AG04449 (cell line): Measurements from ENCODE around the gene APBB1.

Experiments
- CTCF ChIA-PET: fragments of 350-600 bp; formaldehyde crosslinking; extraction: SDS; loops from one replicate; lab custom pipeline; 2021; ENCODE audit warnings: antibody characterized with exemption; lab: Yijun Ruan, JAX
- POLR2A ChIA-PET: fragments of 400-600, 350-600 bp; formaldehyde crosslinking; extraction: SDS; loops from one replicate; lab custom pipeline; 2020; ENCODE audit warnings: antibody characterized with exemption, inconsistent platforms; lab: Yijun Ruan, JAX
- DNase-seq: peaks from one replicate; pipeline ENCODE4 v3.0.0-alpha.2; 2010; ENCODE audit warnings: low read depth, low spot score
- H3K4me3 ChIP-seq: 2 replicates; pipeline ENCODE4 v1.5.1; 2011; ENCODE audit warnings: low read depth, mild to moderate bottlenecking, control low read depth, low read length
- CTCF ChIP-seq: IDR thresholded peaks from one replicate; pipeline ENCODE4 v1.5.1; 2011; ENCODE audit warnings: mild to moderate bottlenecking, moderate library complexity, low read length, control low read depth, inconsistent platforms; ENCODE audit not compliant: insufficient read depth; ENCODE audit errors: missing control alignments

The APBB1 gene

GRCh38 chr11:6440906-6441358 lies 22.0 kb upstream of the APBB1 start, which contains the start of gene HPX:
Gene HPX (minus strand): TSS chr11:6440987. CDS start chr11:6440963, 24 bp downstream.
- no peak within 1 kb of the TSS for H3K4me3 ChIP-seq
- POLR2A ChIA-PET: no interaction called here
- CTCF ChIA-PET: interaction anchor here (0.7 to 19.9 kb wide), 16 partner anchors 9 to 265 kb away, joined by 3 to 701 read pairs (median 3); partner anchors contain the start of genes APBB1 and SMPD1
- DNase-seq: no peak
- no peak for TF ChIP-seq CTCF

- ChIA-PET POLR2A (no interaction called here), CTCF (interaction anchor here (0.6 to 19.9 kb wide), 20 partner anchors 10 to 267 kb away, joined by 3 to 701 read pairs (median 6); partner anchors contain the start of genes APBB1, MRPL17, SMPD1 and TIMM10B)
- no peak overlapping the region for H3K4me3 ChIP-seq
- peak; percentile 80 for TF ChIP-seq CTCF
- no peak for DNase-seq
Observed at GRCh38 chr11:6438979-6439571, 20.2 kb upstream of the APBB1 start.

- H3K4me3 ChIP-seq: no peak overlapping the region
- DNase-seq: no peak
- no peak for TF ChIP-seq CTCF
- ChIA-PET POLR2A (no interaction called here), CTCF (interaction anchor here (0.7 to 19.9 kb wide), 11 partner anchors 9 to 67 kb away, joined by 3 to 701 read pairs (median 9); partner anchors contain the start of genes APBB1, SMPD1 and TIMM10B)
Observed at GRCh38 chr11:6437993-6438392, 19.1 kb upstream of the APBB1 start.

- no peak for DNase-seq
- H3K4me3 ChIP-seq: no peak overlapping the region
- TF ChIP-seq CTCF: no peak
- CTCF ChIA-PET: interaction anchor here (0.7 to 19.9 kb wide), 6 partner anchors 14 to 58 kb away, joined by 3 to 701 read pairs (median 80); partner anchors contain the start of genes APBB1, SMPD1 and TIMM10B
- POLR2A ChIA-PET: no interaction called here
Observed at GRCh38 chr11:6437423-6437822, 18.5 kb upstream of the APBB1 start.

GRCh38 chr11:6433998-6434660 lies 15.2 kb upstream of the APBB1 start:
- POLR2A ChIA-PET: no interaction called here
- no peak for TF ChIP-seq CTCF
- CTCF ChIA-PET: interaction anchor here (1.0 to 6.5 kb wide), 4 partner anchors 9 to 183 kb away, joined by 4 to 85 read pairs (median 6); partner anchors contain the start of gene HPX
- H3K4me3 ChIP-seq: no peak overlapping the region
- no peak for DNase-seq

- no peak overlapping the region for H3K4me3 ChIP-seq
- TF ChIP-seq CTCF: no peak
- CTCF ChIA-PET: interaction anchor here (1.5 to 6.5 kb wide), 3 partner anchors 11 to 53 kb away, joined by 8 to 85 read pairs (median 21); partner anchors contain the start of gene HPX
- POLR2A ChIA-PET: no interaction called here
- DNase-seq: peak; percentile 45
Observed at GRCh38 chr11:6431861-6432260, 13.0 kb upstream of the APBB1 start.
